GM21717 (cell line): ENCODE data around the gene MVB12B.

ENCODE experiments used
- ATAC-seq: cut with Tn5 transposase; IDR thresholded peaks from one replicate; pipeline ENCODE4 v1.9.1; 2021; ENCODE audit warnings: mild to moderate bottlenecking, moderate library complexity; ENCODE audit not compliant: unreplicated experiment

Gene MVB12B

DNA sequence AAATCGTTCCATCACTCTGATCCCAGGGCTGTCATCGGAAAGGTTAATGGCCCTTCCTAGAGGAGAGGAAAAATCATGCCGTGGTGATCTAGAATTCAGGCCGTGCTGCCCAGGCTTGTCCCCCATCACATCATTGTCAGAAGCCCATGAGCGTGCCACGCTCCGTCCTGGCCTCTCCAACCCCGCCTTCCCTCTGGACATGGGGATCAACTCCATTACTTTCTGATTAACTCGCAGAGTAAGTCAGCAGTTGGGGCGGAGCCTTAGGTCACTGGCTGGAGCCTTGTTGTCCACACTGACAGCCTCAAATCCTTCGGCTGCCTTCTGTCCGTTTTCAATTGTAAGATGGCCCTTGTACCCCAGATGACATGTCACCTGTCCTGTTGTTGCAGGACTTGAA lies 75.0 kb downstream of the MVB12B start:
- ATAC-seq: no peak

DNA sequence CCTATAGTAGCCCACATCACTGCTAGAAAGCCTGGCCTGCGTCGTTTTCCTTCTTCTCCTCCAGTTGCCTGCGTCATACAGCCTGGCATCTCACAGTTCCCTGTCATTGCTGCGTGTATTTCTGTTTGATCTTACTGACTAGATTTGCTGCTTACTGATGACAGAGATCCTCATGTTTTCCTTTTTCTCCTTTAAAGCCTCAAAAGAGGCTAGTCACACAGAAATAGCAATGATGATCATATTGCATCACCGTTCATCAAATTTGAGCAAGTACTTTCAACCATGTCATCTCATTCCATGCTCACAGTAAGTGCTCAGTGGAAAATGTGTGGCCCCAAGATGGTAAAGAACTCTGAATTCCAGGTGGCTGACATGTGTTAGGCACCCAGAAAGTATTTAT lies 76.8 kb downstream of the MVB12B start:
- no peak for ATAC-seq

DNA sequence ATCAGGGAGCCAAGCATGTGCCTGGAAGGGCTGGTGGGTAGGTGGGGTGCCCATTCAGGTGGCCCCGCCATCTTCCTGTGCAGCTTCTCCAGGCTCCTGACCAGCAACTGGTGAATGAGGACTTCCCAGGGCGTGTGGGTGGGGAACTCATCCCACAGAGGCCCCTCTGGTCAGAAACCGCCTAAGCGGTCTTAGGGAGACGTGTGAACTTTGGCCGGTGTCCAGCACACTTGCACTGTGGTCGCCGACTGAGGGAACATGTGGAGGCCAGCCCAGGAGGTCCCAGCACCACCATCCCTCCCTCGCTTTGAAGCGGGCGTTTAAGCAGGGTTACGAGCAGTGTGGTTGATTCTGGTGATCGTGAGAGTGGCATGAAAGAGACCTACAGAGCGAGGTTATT lies 77.8 kb downstream of the MVB12B start:
- no peak for ATAC-seq

DNA sequence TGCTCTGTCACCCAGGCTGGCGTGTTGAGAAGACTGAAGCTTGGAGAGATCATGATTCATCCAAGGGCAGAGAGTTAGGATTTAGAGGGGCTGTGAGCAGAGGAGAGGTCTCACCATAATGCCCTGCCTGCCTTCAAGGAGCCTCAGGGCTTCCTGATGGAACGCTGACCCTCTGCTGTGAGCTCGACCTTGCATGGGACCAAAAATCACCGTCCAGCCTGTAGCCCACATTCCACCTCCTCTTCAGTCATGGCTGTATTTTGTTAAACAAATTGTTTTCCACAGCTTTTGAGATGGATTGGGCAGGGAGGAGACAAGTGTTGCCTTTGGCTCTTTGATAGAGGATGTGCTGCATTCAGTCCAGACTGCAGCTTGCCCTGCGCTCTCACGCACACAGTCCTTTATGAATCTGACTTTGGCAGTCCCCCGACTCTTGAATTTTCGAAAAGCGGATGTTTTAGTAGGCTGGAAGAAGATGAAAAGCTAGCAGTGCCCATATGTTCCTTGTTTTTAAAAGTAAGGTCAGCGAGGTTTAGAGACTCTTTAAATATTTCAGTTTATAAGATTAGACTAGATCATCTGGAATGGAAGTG lies 79.5 kb downstream of the MVB12B start:
- no peak for ATAC-seq

DNA sequence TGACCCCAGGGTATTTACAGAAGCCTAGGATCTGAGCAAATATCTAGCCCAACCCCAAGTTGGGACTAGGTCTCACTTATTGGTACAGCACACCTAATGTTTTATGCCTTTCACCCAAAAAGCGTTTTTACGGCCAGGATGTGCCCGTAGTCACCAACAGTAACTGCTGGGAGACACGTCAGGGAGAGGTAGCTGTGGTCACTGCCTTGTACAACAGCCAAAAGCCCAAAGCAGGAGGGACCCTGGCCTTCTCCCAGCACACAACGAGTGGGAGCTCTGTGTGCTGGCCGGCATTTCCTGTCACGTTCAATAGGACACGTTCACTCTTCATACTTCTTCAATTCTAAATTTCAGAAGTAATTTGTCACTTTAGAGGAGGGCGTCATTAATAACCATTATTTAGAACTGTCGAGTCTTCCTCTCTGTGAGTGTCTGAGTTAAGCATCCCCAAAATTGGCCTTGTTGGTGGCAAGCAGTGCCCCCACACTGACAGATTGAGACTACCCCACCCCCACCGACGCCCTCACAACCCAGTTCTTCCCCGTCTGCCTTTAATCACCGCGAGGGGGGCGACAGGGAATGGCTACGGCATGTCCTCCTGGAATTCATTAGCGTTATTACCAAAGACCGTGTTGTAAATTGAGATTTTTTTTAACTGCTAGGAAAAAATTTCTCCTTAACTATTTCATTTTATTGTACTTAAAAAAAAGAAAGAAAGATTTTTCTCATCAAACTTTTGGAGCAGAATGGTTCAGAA lies 80.7 kb downstream of the MVB12B start:
- ATAC-seq: no peak

DNA sequence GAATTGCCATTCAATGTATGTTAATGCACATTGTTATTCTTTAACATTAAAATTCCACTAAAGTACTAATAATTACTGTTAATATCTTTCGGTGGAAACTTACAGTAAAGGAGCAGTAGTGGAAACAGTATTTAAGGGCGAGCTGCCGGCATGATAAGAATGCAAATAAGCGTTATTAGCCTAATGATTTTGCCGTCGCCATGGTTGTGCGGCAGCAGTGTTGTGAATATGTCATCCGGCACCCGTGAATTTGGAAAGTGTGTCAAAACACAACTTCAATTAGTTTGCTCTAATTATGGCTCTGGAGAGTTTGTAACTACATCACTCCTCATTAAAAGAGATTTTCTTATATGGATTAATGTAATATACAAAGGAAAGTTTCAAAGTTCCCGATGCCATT lies 81.4 kb downstream of the MVB12B start:
- ATAC-seq: no peak

DNA sequence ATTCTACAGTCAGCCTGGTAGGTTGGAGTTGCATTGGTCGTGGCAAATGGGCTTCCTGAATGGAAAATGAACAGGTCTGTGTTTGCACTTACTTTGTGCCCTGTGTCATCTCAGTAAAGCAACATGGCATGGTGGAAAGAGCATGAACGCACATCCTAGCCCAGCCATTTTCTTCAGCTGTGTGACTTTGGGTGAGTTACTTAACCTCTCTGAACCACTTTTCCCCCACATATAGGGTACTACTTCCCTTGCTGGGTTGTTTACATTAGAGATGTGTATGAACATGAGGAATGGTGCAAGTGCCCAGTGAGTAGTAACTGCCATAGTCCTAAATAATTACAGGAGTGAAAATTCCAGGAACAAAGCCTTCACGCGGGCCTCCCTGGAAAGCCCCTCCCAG lies 83.6 kb downstream of the MVB12B start:
- no peak for ATAC-seq

DNA sequence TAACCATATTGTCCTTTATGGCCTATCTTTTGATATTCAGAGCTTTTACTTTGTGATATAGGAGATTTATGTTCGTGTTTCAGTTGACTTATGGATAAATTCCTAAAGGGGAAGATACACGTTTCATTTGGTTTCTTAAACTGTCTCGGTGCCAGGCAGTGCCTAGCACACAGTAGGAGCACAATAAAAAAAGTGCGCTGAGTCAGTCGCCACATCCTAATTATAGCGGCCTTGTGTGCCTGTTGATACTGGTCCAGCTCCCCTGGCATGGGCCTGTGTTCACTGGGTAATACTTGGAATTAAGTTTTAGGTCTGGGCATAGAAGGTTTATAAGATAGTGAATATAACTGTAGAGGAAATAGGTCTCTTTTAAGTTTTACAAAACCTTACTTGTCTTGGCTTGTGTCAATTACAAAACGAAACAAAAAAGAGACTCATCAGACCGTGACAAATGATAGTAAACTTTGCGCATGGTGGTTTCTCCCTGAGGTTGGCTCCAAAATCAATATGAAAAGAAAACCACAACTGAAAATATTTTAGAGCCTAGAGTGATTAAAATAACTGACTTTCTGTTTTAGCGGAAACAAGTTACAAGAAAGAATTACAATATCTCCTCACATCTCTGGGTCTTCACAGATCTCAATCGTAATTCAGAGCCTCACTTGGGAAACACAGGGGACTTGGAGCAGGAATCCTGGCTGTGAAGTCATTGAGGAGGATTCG lies 84.8 kb downstream of the MVB12B start:
- ATAC-seq: no peak

DNA sequence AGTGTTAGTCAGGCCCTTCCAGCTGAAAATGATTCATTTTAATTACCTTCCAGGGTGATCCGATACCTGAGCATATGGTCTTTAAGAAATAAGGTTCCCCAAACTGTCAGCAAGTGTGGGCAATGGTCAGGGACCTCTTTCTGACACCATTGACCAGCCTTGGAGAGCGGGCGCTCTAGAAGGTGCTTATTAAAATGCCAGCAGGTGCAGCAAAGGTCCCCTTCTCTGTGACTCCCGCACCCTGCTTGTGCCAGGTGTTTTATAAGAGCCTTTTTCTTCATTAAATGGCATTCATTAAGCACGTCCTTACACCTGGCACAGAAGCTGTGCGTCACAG lies 85.3 kb downstream of the MVB12B start:
- ATAC-seq: no peak

DNA sequence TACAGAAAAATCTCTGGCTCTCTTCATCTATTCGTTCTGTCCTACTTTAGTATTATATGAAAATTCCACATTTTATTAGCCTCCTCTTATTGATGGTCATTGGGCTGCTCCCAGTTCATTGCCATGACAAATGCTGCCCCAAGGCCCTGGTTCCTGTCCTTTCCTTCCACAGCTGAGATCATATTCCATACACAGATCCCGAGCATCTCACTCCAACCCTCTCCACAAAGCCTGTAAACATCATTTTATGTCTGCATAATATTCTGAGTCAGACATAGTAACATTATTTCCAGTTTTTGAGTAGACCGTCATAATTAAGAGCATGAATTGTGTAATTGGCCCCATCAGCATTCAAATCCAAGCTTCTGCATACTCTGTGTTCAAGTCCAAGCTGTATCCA lies 86.3 kb downstream of the MVB12B start:
- ATAC-seq: no peak

DNA sequence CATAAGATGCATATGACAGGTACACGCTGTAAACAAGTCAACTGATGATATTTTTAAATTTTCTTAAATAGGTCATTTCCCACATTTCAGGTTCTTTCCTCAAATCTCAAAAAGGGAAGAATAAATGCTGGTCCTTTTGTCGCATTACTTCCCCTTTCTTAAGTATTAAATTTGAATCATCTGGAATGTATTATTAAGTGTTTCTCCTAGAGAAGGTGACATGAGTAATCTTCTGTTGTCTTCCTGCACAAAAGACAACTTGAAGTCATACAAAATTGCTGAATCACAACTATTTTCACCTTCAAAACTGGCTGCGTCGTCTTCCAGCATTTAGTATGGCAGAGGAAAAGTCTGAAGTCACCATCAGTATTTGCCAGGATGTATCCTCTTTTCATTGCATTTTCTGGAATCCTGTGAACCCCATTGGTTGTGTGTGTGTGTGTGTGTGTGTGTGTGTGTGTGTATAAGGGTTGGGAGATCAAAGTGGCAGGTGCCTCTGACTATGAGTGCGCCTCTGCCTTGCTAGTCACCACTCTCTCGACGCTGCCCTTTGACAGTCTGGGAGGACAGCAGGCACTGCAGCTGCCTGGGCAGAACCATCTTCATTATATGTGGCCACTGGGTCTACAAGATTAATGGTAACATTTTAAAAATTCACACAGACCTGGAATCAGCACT lies 86.9 kb downstream of the MVB12B start:
- no peak for ATAC-seq

DNA sequence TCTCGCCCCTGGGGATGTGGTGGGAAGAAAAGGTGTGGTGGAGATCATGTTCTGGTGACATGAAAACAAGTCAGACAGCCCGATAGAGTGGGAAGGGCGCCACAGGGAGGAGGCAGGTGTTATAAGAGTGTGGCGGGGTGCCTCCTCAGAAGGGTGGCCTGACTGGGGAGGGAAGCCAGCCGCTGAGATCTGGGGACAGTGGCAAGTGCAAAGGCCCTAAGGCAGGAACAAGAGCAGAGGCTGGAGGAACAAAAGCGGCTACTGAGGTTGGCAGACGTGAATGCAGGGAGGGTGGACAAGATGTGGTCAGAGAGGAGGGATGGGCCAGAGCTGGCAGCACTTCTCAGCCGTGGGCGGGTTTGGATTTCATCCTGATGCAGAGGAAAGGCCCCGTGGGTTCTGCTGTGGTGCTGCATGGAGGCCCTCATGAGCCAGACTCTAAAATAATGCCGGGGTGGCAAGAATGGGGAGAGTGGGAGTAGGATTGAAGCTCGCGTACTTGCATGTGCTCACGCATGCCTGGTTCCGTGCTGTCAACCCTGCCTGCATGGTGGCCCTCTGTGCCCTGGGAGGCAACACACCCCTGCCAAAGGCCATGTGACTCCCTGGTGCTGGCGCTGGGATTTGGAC lies 89.2 kb downstream of the MVB12B start:
- no peak for ATAC-seq

DNA sequence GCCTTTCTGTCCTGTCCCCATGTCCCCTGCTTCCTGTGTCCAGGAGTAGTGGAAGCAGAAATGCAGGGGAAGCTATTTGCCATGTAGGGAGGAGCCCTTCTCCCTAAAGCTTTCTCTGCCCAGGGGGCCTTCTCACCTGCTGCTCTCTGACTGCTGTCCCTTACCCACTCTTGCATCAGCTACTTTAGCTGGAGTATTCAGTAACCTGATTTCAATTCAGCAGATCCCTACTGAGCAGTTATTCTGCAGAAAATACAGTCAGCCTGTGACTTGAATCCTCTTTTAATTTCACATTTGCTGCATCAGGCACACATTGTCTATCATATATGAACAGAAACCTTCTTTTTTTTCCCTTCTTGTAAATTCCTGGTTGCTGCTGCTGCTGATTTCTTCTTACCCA lies 90.4 kb downstream of the MVB12B start:
- no peak for ATAC-seq

DNA sequence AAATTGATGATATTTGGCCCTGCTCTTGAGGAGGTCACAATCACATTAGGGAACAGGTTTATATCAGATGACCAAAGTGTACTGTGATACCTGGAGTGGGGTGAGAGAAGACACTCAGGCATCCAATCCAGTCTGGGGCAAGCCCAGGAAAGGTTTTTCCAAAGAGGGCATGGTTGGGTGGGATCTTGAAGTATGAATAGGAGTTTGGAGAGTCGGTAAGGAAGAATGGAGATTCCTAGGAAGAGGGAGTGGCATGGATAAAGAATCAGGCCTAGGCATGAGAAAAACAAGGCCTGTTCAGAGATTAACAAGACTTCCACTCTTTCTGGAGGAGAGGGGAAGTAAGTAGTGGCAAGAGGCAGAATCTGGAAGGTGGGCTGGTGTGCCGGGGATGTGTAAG lies 91.1 kb downstream of the MVB12B start:
- ATAC-seq: no peak

DNA sequence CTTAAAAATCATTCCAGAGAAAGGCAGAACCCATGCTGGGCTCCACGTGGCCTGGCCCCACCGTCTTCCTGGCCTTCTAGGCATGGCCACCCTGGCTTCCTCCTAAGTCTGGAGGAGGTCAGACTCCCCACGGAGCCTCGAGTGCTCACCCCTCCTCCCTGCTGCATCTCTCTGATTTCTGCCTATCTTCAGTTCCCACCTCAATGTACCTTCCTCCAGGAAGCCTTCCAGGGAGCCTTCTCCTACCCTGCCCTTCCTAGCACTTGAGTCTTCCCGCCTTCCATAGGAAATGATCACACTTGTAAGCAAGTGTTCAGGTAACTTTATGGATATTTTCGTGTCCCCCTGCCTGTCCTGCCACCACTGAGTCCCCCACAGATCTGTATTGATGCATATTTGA lies 92.0 kb downstream of the MVB12B start:
- no peak for ATAC-seq

DNA sequence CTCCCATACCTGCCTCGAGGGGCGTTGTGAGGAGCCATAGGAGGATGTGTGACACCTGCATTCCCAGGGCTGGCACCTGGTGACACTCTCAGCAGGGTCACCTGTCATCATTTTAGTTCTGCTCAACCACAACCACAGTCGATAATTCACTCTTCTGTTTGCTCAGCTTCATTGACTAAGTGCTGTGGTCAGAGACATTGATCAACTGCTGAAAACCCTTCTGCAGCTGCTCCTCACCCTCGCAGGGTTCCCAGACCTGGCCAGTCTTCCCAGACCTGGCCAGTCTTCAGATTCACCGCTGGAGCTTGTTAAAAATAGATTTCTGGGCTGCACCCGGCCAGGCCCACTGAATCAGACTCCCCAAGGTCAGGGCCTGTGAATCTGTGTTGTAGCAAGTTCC lies 92.8 kb downstream of the MVB12B start:
- no peak for ATAC-seq

DNA sequence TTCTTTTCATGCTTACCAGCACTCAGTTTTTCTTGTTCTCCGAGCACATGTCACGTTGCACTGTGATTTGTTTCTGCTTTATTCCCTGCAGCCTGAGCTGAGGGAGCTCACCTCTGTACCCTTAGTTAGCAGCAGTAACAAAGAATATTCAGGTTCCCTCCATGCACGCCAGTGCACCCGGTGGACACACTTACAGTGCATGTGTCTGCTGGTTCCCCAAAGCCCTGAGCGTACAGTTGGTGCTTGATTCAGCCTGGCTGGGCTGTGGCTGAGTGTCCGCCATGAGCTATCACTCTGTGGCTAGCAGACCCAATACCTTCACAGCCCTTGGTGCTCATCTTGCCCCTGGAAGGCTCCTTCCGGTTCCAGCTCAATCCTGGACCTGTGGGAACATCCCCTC lies 93.5 kb downstream of the MVB12B start:
- ATAC-seq: no peak

DNA sequence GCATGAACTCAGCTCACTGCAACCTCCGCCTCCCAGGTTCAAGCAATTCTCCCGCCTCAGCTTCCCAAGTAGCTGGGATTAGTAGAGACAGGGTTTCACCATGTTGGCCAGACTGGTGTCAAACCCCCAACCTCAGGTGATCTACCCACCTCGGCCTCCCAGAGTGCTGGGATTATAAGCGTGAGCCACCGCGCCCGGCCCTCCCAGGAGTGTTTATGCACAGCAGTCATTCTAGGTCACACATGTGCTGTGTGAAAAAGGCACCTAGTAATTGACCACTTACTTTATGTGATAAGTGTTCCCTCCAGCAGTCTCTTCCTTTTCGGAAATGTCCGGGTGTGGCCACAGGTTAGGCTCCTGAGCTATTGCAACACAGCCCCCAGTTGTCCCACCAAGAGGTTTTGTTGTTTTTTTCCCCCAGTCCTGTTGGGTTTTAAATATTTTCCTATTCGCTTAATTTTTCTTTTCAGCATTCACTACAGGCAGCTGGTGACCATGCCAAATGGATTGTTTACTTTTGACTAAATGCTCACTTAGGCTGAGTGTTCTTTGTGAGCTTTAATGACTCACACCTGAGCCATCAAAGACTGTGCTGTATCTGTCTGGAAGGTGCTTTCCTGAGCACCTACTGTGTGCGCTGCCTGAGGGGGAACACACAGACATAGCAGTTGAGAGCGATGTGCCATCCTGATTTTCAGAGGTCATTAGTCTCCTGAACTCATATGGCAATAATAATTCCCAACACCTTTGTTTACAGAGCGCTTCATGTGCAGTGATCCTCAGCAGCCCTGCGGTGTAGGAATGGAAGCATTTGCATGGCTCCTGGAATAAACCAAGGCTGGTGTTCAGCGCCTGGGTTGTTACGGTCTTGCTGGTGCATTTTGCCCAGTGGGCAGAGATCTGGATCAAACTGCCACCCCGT lies 94.3 kb downstream of the MVB12B start:
- no peak for ATAC-seq

DNA sequence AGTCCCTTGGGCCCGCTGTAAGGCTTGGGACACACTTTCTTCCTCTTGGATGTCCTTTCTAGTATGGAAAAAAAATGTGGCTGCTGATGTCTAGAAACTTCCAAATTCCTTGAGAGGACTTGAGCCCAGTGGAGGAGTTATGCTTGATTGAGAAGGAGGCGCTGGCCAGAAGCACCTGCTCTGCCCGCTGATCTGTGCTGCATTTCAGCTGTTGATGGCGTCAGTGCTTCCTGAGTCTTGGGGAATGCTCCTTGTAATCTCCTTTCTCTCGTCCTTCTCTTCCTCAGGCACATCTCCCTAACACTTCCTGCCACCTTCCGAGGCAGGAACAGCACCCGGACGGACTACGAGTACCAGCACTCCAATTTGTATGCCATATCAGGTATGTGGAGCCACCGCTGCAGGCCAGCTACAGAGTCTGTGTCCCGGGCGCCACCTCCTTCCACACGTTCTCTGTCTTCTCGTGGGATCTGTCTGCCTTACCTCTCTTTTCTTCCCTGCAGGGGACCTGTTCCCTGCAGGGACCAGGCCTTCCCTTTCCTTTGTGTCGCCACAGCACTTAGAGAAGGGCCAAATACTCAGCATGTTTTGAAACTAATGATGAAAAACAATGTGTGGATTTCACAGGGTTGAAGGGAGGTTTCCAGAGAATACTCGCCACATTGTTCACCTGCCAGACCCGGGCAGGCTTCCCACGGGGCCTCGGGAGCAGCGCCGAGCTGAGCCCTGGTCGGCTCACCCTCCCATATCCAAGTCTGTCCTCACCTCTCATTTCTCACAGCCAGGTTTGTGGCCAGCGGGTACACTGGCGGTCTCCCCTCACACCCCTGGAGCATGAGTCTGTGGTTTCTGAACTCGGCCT lies 95.2 kb downstream of the MVB12B start:
- no peak for ATAC-seq
